Right lobe of liver (tissue), 6 donors: ENCODE data around the gene ARL15. TPM values are rescaled to one million over a fixed set of nuclear protein-coding genes. Genes with fewer than 3 reads are reported as not detected.
"Not testable (repeated sequence)": the region's sequence is repeated elsewhere in the genome, so short reads cannot be mapped to it uniquely, and the experiment has no call there.

Experiments used
- ATAC-seq, 4 donors: fragments of 200-7000 bp; cut with Tn5 transposase; one replicate each; pipeline ENCODE4 v1.9.1; 2020; ENCODE audit warnings: mild to moderate bottlenecking in 4 of 4, moderate library complexity in 4 of 4
- DNase-seq, 3 donors: peaks; one replicate each; pipeline ENCODE4 v3.0.0-alpha.2; 2020
- H3K27ac ChIP-seq, 3 donors: fragments of 200-600 bp; one replicate each; pipeline ENCODE4 v1.8.0; 2022
- H3K27me3 ChIP-seq, 2 donors: fragments of 200-600 bp; one replicate each; pipeline ENCODE4 v1.8.0; 2022
- H3K36me3 ChIP-seq, 4 donors: fragments of 200-600 bp; sonication (generic) in 1 of 4; one replicate each; pipeline versions ENCODE4 v1.5.1 to v1.8.0; 2017 to 2022; ENCODE audit warnings: control low read depth in 1 of 4
- H3K4me1 ChIP-seq, 4 donors: fragments of 200-600 bp; sonication (generic) in 1 of 4; one replicate each; pipeline versions ENCODE4 v1.5.1 to v1.8.0; 2017 to 2022; ENCODE audit warnings: control low read depth in 1 of 4
- H3K4me3 ChIP-seq, 3 donors: fragments of 200-600 bp; one replicate each; pipeline ENCODE4 v1.8.0; 2022
- H3K9me3 ChIP-seq, 4 donors: fragments of 200-600 bp; sonication (generic) in 1 of 4; one replicate each; pipeline versions ENCODE4 v1.5.1 to v1.8.0; 2017 to 2022; ENCODE audit warnings: control low read depth in 1 of 4
- POLR2A ChIP-seq: fragments of 450-650 bp; IDR thresholded peaks from one replicate; pipeline ENCODE4 v1.6.1; 2017; ENCODE audit warnings: antibody characterized with exemption, mild to moderate bottlenecking
- WGBS: methylation state at CpG from one replicate; pipeline ENCODE4 v1.1.6; 2018; ENCODE audit warnings: low coverage, low lambda C conversion rate; ENCODE audit not compliant: insufficient coverage; ENCODE audit errors: missing lambda C conversion rate; 5-methylcytosine and 5-hydroxymethylcytosine counted together
- intact Hi-C, 2 donors: fragments of 100-400 bp; cut with DNase I; formaldehyde crosslinking; loops; one replicate each; pipeline versions ENCODE4 v1.11.2 to v1.14.1; 2022
- long read RNA-seq: library from polyadenylated mRNA; unstranded; transcript quantifications from one replicate; pipeline ENCODE4 v2.0.0, GENCODE V29; 2019
- total RNA-seq, 6 experiments: library from RNA; depleted of rRNA in 2 of 6; stranded (reverse); fragments of >200 nt in 2 of 6; fragmentation: NEBNext Ultra II Directional in 3 of 6; extraction: Animal tissue kit (Norgen Biotek cat#: 25700) in 3 of 6; gene quantifications; one replicate each; pipeline versions ENCODE4 v1.1.0 to v1.2.4, GENCODE V29; 2016 to 2023
- TF ChIP-seq, protein P1 (sequence below), 4 donors: fragments of 200-600 bp in 3 of 4; fragments of 450-650 bp in 1 of 4; IDR thresholded peaks; one replicate each; pipeline versions ENCODE4 v1.5.1 to v1.8.0; 2016 to 2022; ENCODE audit warnings: antibody characterized with exemption in 4 of 4, mild to moderate bottlenecking in 2 of 4
- donor health status: DM: no; HTN: yes; CAD: no.
- donor health status: DM: no; HTN: no; CAD: no.
- donor health status: DM: no; HTN: no; CAD: no.
- donor health status: DM: no; HTN: yes; CAD: no.
- donor health status: DM: no; HTN: yes; CAD: no.

ARL15 gene
- 10 to 100 TPM in 2 of 6 experiments, 1 to 10 TPM in 4; 6.3 to 16.5 (median 9.6) TPM for total RNA-seq
- long read RNA-seq, partial matches to known transcripts, result 0 of 1 reads
- long read RNA-seq, other reads (novel, unspliced or antisense), result 1 of 1 reads

DNA sequence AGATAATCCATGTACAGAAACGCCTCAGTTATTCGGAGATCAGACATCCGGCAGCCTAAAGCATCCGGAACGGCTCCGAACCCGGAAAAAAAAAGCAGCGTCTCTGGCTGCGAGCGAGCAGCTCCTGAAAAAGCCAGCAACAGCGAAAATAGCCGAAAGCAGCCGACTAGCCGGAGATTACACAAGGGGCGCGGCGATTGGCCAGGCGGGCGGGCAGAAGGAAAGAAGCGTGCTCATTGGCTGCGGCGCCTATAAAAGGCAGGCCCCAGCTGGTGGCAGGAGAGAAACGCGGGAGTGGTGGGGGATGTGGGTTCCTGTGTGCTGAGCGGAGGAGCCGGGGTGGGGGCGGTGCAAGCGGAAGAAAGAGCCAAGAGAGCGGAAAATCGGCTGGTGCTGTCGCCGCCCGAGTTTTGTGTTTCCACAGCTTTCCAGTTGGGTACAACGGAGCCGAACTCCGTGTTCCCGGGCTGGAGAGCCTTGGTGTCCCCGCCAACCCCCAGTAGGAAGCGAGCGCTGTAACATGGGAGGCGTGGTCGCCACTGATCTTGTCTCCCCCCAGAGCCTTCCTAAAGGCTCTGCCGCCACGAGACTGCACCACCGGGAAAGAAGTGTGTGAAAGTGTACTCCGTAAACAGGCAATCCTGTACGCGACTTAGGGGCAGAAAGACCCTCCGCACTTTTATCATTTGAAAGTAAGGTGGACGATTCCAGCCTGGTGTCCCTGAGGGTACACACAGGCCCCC is at the start of gene ARL15:
ARL15 (minus strand) TSS at position 141 of the 743 bp plus-strand sequence.
- ATAC-seq (peak; percentile 90 to 96 (median 94)), DNase-seq (peak; percentile 99)
- TF ChIP-seq, protein P1, sequence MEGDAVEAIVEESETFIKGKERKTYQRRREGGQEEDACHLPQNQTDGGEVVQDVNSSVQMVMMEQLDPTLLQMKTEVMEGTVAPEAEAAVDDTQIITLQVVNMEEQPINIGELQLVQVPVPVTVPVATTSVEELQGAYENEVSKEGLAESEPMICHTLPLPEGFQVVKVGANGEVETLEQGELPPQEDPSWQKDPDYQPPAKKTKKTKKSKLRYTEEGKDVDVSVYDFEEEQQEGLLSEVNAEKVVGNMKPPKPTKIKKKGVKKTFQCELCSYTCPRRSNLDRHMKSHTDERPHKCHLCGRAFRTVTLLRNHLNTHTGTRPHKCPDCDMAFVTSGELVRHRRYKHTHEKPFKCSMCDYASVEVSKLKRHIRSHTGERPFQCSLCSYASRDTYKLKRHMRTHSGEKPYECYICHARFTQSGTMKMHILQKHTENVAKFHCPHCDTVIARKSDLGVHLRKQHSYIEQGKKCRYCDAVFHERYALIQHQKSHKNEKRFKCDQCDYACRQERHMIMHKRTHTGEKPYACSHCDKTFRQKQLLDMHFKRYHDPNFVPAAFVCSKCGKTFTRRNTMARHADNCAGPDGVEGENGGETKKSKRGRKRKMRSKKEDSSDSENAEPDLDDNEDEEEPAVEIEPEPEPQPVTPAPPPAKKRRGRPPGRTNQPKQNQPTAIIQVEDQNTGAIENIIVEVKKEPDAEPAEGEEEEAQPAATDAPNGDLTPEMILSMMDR (IDR thresholded peaks at IDR 0.05), result peak in 1 of 4 donors; percentile 11
- peak; percentile 100 for TF ChIP-seq POLR2A
- Histone ChIP-seq H3K27ac (peak within 1 kb of the TSS; percentile 79 to 88 (median 84)), H3K4me1 (peaks cover 0 to 32% (median 8%) of the 10 kb centered on the region in 4 donors), H3K4me3 (peak within 1 kb of the TSS; percentile 86 to 92 (median 87)), H3K9me3 (no peaks in the 10 kb centered on the region), H3K36me3 (no peaks in the 10 kb centered on the region), H3K27me3 (no peaks in the 10 kb centered on the region)
- intact Hi-C loops, result no loop called here
- WGBS, result 0% methylated on average over 29 of the region's 50 CpGs

DNA sequence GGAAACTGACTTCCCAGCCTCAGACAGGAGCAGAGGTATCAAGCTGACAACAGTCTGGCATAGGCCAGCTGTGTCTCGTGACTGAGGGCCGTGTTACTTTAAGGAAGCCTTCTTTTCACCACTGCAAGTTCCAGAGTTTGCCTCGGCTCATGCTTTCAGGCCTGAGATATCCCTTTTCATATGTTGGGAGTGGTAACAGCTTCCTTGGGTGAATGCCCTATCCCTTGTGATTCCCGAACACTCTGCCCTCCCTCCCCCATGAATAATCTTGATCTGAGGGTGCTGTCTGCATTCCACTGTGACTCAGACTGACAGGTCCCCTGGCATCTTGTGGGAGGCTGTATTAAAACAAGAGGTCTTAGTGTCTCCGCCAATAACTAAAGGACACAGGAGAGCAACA is 49.7 kb upstream of the ARL15 start:
- no peaks in the 10 kb centered on the region for H3K27me3 ChIP-seq
- DNase-seq, result no peak
- H3K36me3 ChIP-seq, result no peaks in the 10 kb centered on the region
- H3K9me3 ChIP-seq, result no peaks in the 10 kb centered on the region
- 56% methylated on average over 5 of the region's 5 CpGs for WGBS
- H3K4me3 ChIP-seq, result no peak overlapping the region
- no peak overlapping the region for H3K27ac ChIP-seq
- H3K4me1 ChIP-seq, result peaks cover 0 to 18% (median 2%) of the 10 kb centered on the region in 4 donors
- intact Hi-C loops, result no loop called here
- ATAC-seq, result no peak
- TF ChIP-seq, protein P1 (IDR thresholded peaks at IDR 0.05), result no peak
- TF ChIP-seq POLR2A, result no peak

DNA sequence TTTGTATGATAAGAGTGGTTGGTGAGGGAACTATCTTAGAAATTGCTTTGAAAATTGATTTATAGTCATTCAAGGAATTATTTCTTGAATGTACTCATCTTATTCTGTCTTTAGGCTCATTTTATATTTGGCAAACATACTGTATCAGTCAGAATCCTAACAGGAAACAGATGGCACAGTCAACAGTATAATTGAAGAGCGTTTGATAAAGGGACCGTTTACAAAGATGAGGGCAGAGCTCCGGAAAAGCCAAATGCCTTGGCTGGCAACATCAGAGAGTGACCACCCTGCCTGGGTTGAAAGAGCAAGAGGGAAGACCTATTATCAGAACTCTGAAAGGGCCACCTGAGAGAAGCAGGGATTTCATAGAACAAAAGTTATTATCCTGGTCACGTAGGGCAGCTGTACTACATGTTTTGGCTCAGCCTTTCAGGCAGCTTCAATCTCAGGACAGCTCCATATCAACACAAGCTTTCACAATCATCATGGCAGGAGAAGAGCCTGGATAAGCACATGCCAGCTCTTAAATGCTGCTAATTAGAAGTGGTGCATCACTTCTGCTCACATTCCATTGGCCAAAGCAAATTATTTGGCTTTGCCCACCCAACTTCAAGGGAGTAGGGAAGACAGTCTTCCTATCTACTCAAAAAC is 47.2 kb upstream of the ARL15 start:
- Histone ChIP-seq H3K27me3 (no peaks in the 10 kb centered on the region), H3K4me3 (no peak overlapping the region), H3K9me3 (no peaks in the 10 kb centered on the region), H3K36me3 (no peaks in the 10 kb centered on the region), H3K27ac (no peak overlapping the region), H3K4me1 (peaks cover 0 to 18% (median 2%) of the 10 kb centered on the region in 4 donors)
- ATAC-seq, result peak in 1 of 4 donors; percentile 10
- WGBS, result 51% methylated on average over 4 of the region's 4 CpGs
- TF ChIP-seq POLR2A, result no peak
- TF ChIP-seq, protein P1 (IDR thresholded peaks at IDR 0.05), result no peak
- intact Hi-C loops, result no loop called here
- no peak for DNase-seq

DNA sequence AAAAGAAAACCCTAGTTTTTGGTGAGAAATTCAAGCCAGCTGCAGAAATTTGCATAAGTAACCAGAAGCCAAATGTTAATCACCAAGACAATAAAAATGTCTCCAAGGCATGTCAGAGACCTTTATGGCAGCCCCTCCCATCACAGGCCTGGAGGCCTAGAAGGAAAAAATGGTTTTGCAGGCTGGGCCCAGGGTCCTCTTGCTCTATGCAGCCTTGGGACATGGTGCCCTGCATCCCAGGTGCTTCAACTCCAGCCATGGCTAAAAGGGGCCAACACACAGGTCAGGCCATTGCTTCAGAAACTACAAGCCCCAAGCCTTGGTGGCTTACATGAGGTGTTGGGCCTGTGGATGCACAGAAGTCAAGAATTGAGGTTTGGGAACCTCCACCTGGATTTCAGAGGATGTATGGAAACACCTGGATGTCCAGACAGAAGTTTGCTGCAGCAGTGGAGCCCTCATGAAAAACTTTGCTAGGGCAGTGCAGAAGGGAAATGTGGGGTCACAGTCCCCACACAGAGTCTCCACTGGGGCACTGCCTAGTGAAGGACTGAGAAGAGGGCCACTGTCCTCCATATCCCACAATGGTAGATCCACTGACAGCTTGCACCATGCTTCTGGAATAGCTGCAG is 43.7 kb upstream of the ARL15 start:
- H3K36me3 ChIP-seq, DNase-seq, H3K9me3 ChIP-seq, H3K4me3 ChIP-seq, H3K27me3 ChIP-seq, H3K4me1 ChIP-seq, H3K27ac ChIP-seq, ATAC-seq, intact Hi-C loops: not testable (repeated sequence)

DNA sequence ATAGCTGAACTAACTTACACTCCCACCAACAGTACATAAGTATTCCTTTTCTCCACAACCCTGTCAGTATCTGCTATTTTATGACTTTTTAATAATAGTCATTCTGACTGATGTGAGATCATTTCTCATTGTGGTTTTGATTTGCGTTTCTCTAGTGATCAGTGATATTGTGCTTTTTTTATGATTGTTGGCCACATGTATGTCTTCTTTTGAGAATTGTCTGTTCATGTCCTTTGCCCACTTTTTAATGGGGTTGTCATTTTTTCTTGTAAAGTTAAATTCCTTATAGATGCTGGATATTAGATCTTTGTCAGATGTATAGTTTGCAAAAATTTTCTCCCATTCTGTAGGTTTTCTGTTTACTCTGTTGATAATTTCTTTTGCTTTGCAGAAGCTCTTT is 42.2 kb upstream of the ARL15 start:
- H3K4me3 ChIP-seq, H3K36me3 ChIP-seq, intact Hi-C loops, H3K27me3 ChIP-seq, DNase-seq, H3K27ac ChIP-seq, H3K4me1 ChIP-seq, ATAC-seq, H3K9me3 ChIP-seq: not testable (repeated sequence)
- 53% methylated on average over 1 of the region's 1 CpG for WGBS
